Stimulated activated CD4-positive, alpha-beta T cell treated with anti-CD3 and anti-CD28 coated beads, Interleukin-1b, Interleukin-23, amount 100 ng/mL, for 24 hours (primary cell): ENCODE results near the gene OR6Y1.

Experiments
- DNase-seq, 4 experiments: peaks; one replicate each; pipeline ENCODE4 v3.0.0-alpha.2; 2020; ENCODE audit warnings: low read depth in 4 of 4, low spot score in 1 of 4

The OR6Y1 gene

GRCh38 chr1:158554352-158554751, at the start of gene OR6Y1:
TSS of gene OR6Y1 (minus strand) at chr1:158554405. CDS start at chr1:158548105, 6,300 bp downstream.
- DNase-seq: no peak

GRCh38 chr1:158600735-158601134, 46.5 kb upstream of the OR6Y1 start:
- no peak for DNase-seq

DNA sequence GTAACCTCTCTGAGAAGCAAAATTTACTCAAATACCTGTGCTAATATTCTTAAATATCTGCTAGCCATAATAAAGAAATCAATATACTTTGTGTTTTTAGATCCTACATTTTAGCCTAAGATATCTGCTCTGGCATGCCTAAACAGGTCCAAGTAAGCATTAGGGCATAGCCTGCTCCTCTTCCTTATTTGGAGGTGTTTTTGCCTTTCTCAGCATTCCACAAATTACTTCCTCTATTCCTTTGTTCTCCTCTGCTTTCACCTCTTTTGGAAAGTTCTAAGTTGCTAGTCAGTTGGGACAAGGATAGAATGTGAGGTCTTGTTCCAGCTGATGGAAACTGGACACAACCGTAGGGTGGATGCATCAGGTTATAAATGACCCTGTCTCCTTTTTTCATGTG, 32.7 kb upstream of the OR6Y1 start:
- DNase-seq: no peak

GRCh38 chr1:158583962-158584361, 29.8 kb upstream of the OR6Y1 start:
- DNase-seq: no peak

GRCh38 chr1:158579733-158580132, 25.5 kb upstream of the OR6Y1 start, which contains the start of gene OR10X1:
TSS of gene OR10X1 (minus strand) at chr1:158579899. CDS start at chr1:158579899, 0 bp downstream.
- no peak for DNase-seq

- no peak for DNase-seq
These were observed 23.4 kb upstream of the OR6Y1 start for GRCh38 chr1:158577561-158577960.

GRCh38 chr1:158572226-158572625, 18.0 kb upstream of the OR6Y1 start:
- DNase-seq: no peak

DNA sequence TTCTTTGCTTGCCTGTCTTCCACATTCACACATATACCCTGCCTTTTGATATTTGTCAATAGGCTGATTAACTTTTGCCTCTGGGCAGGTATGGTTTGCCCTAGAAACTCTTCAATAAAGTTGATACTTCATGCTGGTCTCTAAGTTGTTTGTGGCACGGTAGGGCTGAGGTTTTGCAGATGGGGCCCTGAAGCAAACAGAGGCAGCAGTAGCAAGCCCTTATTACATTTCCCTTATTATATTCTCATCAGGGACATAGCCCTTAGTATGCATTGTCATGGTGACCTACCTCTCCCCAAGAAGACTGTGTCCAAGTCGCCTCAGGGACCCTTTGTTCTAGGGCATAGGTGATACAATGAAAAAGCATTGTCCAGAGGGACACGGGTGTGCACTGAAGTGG, 16.3 kb upstream of the OR6Y1 start, which contains the start of gene OR6P1:
Gene OR6P1, minus strand, starts transcription at position 101 of the 400 bp plus-strand sequence. CDS start 6,976 bp downstream, outside the sequence.
- no peak for DNase-seq

DNA sequence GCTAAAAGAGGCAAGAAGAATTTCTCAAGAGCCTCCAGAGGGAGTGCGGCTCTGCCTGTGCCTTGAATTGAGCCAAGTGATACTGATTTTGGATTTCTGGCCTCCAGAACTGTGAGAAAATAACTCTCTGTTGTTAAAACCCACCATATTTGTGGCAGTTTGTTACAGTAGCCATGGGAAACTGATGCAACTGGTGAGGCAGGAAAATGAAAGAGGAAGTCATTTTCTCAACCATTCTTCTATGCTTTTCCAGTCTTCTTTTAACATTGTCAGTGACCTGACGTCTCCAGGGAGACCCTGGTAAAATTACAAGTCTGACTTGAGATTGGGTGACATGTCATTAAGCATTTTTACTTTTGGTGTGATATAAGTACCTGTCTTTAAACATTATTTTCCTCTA, 10.4 kb upstream of the OR6Y1 start:
- DNase-seq: no peak

DNA sequence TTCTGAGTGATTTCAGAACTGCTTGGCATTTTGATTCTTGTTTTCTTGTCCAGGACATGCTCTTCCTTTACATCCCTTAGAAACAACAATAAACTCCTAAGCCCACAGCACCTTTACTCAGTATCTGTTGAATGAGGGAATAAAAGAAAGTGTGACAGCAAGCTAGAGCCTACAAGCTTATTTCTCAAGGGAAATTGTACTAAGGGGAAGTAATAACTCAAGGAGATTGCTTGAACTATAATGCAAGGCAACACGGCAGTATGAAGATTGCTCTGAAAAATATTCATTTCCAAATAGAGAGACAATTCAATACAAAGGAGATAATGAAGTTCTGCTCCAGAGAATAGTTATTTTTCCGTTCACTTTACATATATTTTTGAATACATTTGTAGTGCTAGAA, 9.6 kb upstream of the OR6Y1 start:
- no peak for DNase-seq

- DNase-seq: no peak
These were observed 5.5 kb upstream of the OR6Y1 start for GRCh38 chr1:158559696-158560095.

- DNase-seq: no peak
These were observed 1.9 kb downstream of the OR6Y1 start for GRCh38 chr1:158552296-158552695.

DNA sequence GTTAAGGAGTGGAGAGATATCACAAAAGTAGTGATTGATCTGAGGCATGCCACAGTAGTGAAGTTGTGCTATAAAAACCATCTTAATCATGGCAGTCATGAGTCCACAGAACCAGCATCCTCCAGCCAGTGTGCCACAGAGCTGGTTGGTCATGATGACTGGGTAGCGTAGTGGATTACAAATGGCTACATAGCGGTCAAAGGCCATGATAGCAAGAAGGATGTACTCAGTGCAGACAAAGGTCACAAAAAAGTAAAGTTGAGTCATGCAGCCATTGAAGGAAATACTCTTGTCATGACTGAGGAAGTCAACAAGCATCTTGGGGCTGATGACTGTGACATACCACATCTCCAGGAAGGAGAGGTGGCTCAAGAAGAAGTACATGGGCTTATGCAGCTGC, 6.7 kb downstream of the OR6Y1 start:
- DNase-seq: no peak

DNA sequence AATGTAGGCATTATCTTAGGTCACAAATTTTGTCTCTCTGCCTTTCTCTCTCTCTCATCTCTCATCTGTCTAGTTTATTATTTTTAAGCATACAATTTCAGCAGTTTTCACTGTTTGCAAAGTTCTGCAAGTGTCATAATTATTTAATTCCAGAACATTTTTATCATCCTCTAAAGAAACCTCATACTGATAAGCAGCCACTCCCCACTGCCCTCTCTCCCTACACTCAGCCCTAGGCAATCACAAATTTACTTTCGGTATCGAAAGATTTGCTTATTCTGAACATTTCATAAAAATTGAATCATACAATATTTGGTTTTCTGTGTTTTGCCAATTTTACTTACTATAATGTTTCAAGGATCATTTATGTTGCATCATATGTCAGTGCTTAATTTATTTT, 16.6 kb downstream of the OR6Y1 start:
- DNase-seq: no peak

- DNase-seq: no peak
These were observed 19.7 kb downstream of the OR6Y1 start for GRCh38 chr1:158534496-158534895.

DNA sequence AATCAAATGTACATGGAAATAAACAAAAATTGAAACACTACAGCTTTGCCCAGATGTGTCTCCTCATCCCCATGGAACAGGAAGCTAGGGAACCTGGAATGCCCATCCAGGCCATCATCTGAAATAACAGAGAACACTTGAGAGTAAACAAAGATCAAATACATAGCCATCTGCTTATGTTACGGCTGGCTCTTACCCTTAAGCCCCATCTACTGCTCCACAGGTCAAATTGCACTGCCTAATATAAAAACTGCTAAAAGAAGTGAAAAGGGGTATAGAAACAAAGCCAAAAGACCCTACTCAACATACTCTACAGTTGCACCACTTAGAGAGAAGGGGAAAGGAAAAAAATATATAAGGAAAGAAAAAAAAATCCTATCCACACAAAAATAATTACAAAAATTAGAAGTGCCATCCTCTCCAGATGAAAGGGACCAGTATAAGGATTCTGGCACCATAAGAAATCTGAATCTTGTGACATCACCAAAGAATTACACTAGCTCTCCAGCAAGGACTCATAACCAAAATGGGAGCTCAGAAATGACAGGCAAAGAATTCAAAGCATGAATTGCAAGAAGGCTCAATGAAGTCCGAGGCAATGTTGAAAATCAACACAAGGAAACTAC, 26.9 kb downstream of the OR6Y1 start:
- DNase-seq: no peak

DNA sequence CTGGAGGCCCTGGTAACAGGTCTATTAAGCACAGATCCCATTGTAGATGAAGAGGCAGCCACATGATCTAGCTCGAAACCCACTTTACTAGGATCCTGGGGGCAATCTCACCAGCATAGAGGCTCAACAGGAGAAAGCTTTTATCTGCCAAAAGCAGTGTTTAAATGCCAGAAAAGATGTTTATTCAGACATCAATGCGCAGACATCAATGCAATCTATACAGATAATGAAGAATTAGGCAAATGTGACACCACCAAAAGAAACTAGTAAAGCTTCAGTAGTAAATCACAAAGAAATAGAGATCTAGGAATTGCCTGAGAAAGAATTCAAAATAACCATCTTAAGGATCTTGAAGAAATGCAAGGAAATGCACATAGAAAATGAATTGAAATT, 32.5 kb downstream of the OR6Y1 start:
- no peak for DNase-seq

DNA sequence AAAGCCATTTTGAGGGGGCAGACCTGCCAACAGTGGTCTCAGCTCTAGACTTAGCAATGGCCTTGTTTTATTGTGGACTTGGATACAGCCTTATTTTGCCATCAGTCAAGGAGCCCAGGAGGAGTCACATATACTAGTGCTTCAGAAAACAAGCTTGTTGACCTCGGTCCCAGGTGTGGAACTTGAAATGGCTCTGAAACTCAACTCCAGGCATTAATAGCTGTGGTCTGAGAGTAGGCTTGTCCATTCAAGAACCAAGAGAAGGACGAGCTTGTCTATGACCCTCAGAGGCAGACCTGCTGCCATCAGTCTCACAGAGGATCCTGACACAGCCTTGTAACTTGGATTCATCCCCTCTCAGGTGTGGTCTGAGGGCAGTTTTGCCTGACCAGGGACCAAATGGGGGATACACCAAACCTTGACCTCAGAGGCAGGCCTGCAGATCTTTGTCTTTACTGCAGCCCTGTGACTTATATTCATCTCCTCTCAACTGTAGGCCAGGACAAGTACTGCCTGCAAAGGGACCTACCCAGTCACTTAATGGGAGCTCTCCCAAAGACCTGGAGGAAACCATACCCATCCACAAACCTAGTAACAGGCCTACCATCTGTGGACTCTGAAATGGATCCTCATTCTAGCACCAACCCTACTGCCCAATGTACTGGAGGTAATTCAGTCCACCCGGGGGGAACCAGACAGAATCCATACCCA, 33.1 kb downstream of the OR6Y1 start:
- no peak for DNase-seq

DNA sequence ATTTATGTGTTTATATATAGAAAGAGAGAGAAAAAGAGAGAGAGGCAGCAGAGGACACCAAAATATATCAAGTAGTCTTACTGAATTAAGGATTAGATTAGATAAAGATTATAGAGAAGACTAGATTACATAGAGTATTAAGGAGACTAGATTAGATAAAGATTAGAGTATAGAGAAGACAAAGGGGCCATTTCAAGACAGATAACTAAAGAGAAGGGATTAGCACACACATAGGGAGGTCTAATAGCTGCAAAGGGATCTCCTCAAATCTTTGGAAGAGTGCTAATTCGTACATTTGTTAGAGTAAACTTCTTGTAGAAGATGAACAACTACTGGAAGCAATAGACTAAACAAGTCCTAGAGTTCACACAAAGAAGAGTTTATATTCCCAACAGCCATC, 34.2 kb downstream of the OR6Y1 start:
- no peak for DNase-seq

- DNase-seq: no peak
These were observed 37.2 kb downstream of the OR6Y1 start for GRCh38 chr1:158516966-158517365.

DNA sequence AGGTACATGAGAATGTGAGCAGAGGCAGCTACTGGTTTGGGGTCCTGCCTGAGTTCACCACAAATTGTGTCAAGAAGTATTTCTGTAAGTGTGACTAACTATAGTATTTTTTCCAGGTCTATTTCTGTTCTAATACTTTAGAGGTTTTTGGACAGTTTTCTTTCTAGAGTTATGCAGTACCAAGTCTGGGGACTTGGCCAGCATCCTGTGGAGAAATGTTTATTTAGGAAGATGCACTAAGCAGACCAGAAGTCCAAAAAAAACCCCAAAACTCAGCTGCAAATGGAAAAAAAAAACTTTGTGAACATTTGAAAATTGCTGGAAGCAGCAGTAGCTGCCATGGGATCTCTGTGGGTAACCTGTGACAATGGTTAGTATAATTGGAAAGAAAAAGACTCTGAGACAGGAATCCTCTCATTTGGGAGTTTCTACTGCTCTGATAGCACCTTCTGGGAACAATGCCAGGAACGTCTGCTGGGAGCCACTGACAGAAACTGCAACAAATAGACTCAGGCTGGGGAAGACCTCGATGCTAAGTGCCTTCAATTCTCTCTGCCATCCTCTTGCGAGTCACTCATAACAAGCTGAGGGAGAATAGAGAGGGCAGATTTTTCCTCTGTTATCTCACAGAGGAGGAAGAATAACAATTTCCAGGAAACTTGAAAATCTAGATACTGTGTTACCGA, 44.6 kb downstream of the OR6Y1 start:
- DNase-seq: no peak

DNA sequence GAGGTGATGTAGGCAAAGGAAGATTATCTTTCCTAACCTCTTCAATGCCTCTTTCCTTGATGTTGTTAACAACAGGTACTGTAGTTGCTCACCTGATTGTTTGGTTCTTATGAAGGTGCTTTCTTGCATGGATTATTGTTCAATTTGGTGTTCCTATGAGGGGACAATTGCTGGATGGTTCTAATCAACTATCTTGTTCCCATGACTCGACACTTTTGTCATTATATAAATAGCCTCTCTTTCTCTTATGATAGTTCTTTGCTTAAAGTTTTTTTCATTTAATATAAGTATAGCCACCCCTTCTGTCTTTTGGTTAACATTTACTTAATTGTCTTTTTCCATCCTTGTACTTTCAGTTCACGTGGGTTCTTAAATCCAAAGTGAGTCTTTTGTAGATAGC, 46.7 kb downstream of the OR6Y1 start:
- no peak for DNase-seq
